ENCODE measurements around the gene PTPN6.

The PTPN6 gene

DNA sequence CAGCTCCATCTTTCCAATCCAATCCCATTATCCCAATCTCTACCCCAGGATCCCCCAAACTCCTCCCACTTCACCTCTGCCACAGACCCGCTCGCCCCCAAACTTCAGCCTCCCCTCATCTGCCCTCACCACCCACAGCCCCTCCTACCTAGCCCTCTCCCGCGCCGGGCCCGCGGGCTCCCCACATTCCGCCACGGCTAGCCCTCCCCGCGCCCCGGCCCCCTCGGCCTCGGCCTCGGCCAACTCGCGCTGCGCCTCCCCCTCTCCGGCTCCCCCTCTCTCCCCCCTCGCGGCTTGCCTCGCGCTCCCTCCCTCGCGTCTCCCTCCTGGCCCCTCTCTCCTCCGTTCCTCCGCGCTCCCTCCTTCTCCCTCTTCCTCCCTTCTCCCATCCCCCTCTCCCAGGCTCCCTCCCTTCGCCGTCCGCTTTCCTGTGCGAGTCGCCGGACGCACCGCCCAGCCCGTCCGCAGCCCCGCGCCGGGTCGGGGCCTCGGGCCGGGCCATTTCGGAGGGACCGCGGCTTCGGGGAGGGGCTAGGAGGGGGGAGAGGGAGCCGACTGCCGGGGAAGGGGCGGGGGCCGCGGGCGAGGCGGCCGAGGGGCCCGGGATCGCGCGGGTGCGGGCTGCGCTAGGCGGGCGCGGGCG, 23.7 kb upstream of the PTPN6 start, which contains the start of gene ATN1:
TSS of gene ATN1 (plus strand) at position 581 of the 643 bp plus-strand sequence. CDS start 6,043 bp downstream, outside the sequence.
- no peaks in the 10 kb centered on the region for H3K27me3 ChIP-seq
- TF ChIP-seq Cebpa-rat (IDR thresholded peaks at IDR 0.05): no peak
- H3K4me2 ChIP-seq: peak within 1 kb of the TSS; percentile 90 to 98 (median 95)
- H3K9ac ChIP-seq: peak within 1 kb of the TSS; percentile 88 to 93 (median 91)
- peak within 1 kb of the TSS; percentile 86 to 95 (median 89) for H3K27ac ChIP-seq
- H3K4me3 ChIP-seq: peak within 1 kb of the TSS; percentile 69 to 82 (median 78)
- peaks cover 72 to 88% (median 82%) of the 10 kb centered on the region in 10 experiments for H3K4me1 ChIP-seq
- H3K36me3 ChIP-seq: peaks cover 0 to 12% (median 0%) of the 10 kb centered on the region in 11 experiments; a peak in 3 of 22 replicates
- H4K20me1 ChIP-seq: peaks cover 5 to 34% (median 24%) of the 10 kb centered on the region in 11 experiments; a peak in 18 of 22 replicates
- no peaks in the 10 kb centered on the region for H3K9me3 ChIP-seq (replicated peaks in 1 of 11)

GRCh38 chr12:6928022-6928702, 23.0 kb upstream of the PTPN6 start:
- H3K36me3 ChIP-seq: peaks cover 0 to 15% (median 4%) of the 10 kb centered on the region in 11 experiments; a peak in 11 of 22 replicates
- H4K20me1 ChIP-seq: peaks cover 5 to 39% (median 26%) of the 10 kb centered on the region in 11 experiments; a peak in 18 of 22 replicates
- peak overlapping the region; percentile 85 to 98 (median 94) for H3K4me2 ChIP-seq
- peaks cover 70 to 87% (median 82%) of the 10 kb centered on the region in 10 experiments for H3K4me1 ChIP-seq
- no peak for TF ChIP-seq Cebpa-rat (IDR thresholded peaks at IDR 0.05)
- H3K27me3 ChIP-seq: no peaks in the 10 kb centered on the region
- H3K27ac ChIP-seq: peak overlapping the region; percentile 86 to 95 (median 89)
- H3K9me3 ChIP-seq (replicated peaks in 1 of 11): no peaks in the 10 kb centered on the region
- H3K4me3 ChIP-seq: peak overlapping the region; percentile 69 to 82 (median 78)
- peak overlapping the region; percentile 88 to 93 (median 91) for H3K9ac ChIP-seq

GRCh38 chr12:6928703-6929407, 22.3 kb upstream of the PTPN6 start:
- Histone ChIP-seq H3K27me3 (no peaks in the 10 kb centered on the region), H3K4me1 (peaks cover 69 to 87% (median 82%) of the 10 kb centered on the region in 10 experiments), H3K36me3 (peaks cover 6 to 22% (median 9%) of the 10 kb centered on the region in 11 experiments), H3K4me3 (peak overlapping the region; percentile 69 to 82 (median 78)), H4K20me1 (peaks cover 5 to 46% (median 31%) of the 10 kb centered on the region in 11 experiments; a peak in 18 of 22 replicates), H3K4me2 (peak overlapping the region; percentile 85 to 98 (median 94)), H3K27ac (peak overlapping the region; percentile 86 to 95 (median 89)), H3K9me3 (replicated peaks in 1 of 11) (no peaks in the 10 kb centered on the region), H3K9ac (peak overlapping the region; percentile 88 to 93 (median 91))
- TF ChIP-seq Cebpa-rat (IDR thresholded peaks at IDR 0.05): no peak

DNA sequence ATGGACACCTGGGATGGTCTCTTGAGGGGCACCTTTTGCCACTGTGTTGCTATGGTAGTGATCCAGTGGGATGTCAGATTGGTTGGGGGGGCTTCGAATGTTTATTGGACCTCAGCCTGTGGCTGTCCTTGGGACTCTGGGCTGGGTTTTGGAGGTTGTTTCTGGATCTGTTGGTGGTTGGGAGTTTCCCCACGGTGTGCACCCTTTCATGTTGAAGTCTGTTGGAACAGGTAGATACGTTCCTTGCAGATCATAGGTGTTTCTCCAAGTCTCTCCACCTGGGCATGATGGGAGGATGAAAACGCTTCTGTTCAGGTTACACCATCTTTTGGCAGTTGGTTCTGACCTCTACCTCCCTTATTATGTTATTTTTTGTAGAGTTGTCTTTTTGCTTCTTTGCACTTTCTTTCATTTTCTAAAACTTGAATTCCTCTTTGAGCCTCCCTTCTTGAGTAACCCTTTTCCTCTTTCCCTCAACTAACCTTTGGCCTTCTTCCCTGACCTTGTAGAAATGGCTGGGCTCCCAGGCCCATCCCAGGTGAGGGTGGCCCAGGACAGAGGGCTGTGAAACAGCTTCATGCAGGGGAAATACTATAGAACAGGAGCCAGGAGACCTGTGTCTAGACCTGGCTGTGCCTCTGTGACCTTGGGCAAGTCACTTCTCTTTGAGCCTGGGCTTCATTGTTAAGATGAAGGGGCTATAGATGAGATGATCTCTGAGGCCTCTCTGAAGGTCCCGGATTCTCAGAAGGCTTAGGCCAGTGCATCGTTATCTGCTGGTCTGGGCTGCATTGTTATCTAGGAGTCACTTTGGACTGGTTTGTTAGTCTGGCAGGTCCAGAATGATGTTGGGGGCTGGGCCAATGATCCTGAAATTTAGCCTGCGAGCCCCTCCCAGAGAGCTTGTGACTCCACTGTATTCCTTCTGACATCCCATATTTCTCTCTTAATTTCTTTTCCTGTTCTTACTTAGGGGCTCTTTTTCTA, 21.4 kb upstream of the PTPN6 start:
- peak overlapping the region in 6 of 11 experiments; percentile 1 to 95 (median 90); a peak in 6 of 22 replicates for H3K27ac ChIP-seq
- H4K20me1 ChIP-seq: peaks cover 5 to 53% (median 31%) of the 10 kb centered on the region in 11 experiments; a peak in 18 of 22 replicates
- no peaks in the 10 kb centered on the region for H3K27me3 ChIP-seq
- peak overlapping the region; percentile 88 to 93 (median 91) for H3K9ac ChIP-seq
- H3K4me2 ChIP-seq: peak overlapping the region; percentile 85 to 98 (median 94)
- peaks cover 70 to 87% (median 82%) of the 10 kb centered on the region in 10 experiments for H3K4me1 ChIP-seq
- H3K4me3 ChIP-seq: peak overlapping the region; percentile 69 to 82 (median 78)
- TF ChIP-seq Cebpa-rat (IDR thresholded peaks at IDR 0.05): no peak
- H3K36me3 ChIP-seq: peaks cover 15 to 31% (median 18%) of the 10 kb centered on the region in 11 experiments
- no peaks in the 10 kb centered on the region for H3K9me3 ChIP-seq (replicated peaks in 1 of 11)

DNA sequence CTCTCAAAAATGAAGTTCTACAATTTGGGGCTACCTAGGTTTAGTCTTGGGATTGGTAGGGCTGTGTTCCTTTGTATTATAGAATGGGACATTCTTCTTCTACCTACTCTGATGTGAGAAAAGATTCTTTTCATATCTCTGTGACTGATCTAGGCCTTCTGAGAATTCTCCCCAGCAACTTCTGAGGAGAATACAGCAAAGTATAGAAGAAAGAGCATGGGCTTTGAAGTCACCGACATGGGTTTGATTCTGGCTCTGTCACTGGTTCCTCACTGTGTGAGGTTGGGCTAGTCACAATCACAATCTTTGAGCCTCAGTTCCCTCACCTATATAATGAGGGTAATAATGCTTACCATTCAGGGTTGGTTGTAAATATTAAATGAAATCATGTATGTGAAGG, 18.4 kb upstream of the PTPN6 start:
- TF ChIP-seq Cebpa-rat (IDR thresholded peaks at IDR 0.05): no peak
- peak overlapping the region in 6 of 11 experiments; percentile 7 to 99 (median 32); a peak in 9 of 22 replicates for H3K4me2 ChIP-seq
- H3K27ac ChIP-seq: no peak overlapping the region
- peaks cover 5 to 72% (median 31%) of the 10 kb centered on the region in 11 experiments; a peak in 18 of 22 replicates for H4K20me1 ChIP-seq
- H3K36me3 ChIP-seq: peaks cover 28 to 53% (median 39%) of the 10 kb centered on the region in 11 experiments
- H3K4me3 ChIP-seq: no peak overlapping the region
- H3K27me3 ChIP-seq: no peaks in the 10 kb centered on the region
- peak overlapping the region in 5 of 11 experiments; percentile 4 to 29 (median 19); a peak in 5 of 22 replicates for H3K9ac ChIP-seq
- H3K9me3 ChIP-seq (replicated peaks in 1 of 11): no peaks in the 10 kb centered on the region
- peaks cover 71 to 88% (median 82%) of the 10 kb centered on the region in 10 experiments for H3K4me1 ChIP-seq

DNA sequence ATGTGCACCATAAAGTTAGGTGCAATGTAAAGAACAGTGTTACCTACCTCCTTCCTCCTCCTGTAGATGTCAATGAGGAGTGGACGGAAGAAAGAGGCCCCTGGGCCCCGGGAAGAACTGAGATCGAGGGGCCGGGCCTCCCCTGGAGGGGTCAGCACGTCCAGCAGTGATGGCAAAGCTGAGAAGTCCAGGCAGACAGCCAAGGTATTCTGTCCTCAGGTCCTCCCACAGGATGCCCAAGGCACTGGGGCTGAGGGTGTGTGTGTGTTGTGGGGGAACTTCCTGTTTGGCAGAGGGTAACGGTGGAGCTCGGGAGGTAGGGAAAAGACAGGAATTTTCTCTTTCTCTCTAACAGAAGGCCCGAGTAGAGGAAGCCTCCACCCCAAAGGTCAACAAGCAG, 17.0 kb upstream of the PTPN6 start:
- peaks cover 5 to 72% (median 29%) of the 10 kb centered on the region in 11 experiments; a peak in 18 of 22 replicates for H4K20me1 ChIP-seq
- peaks cover 76 to 93% (median 88%) of the 10 kb centered on the region in 10 experiments for H3K4me1 ChIP-seq
- H3K27me3 ChIP-seq: no peaks in the 10 kb centered on the region
- peaks cover 28 to 61% (median 48%) of the 10 kb centered on the region in 11 experiments for H3K36me3 ChIP-seq
- H3K9ac ChIP-seq: peak overlapping the region; percentile 13 to 98 (median 94); a peak in 18 of 22 replicates
- peak overlapping the region in 9 of 11 experiments; percentile 85 to 97 (median 96); a peak in 17 of 22 replicates for H3K27ac ChIP-seq
- no peak overlapping the region for H3K4me3 ChIP-seq
- H3K4me2 ChIP-seq: peak overlapping the region; percentile 5 to 100 (median 98); a peak in 21 of 22 replicates
- TF ChIP-seq Cebpa-rat (IDR thresholded peaks at IDR 0.05): no peak
- H3K9me3 ChIP-seq (replicated peaks in 1 of 11): no peaks in the 10 kb centered on the region

- H3K4me3 ChIP-seq: peak overlapping the region in 6 of 10 experiments; percentile 5 to 87 (median 73); a peak in 6 of 20 replicates
- H3K27ac ChIP-seq: peak overlapping the region in 10 of 11 experiments; percentile 32 to 97 (median 95); a peak in 19 of 22 replicates
- peaks cover 28 to 68% (median 62%) of the 10 kb centered on the region in 11 experiments for H3K36me3 ChIP-seq
- no peaks in the 10 kb centered on the region for H3K9me3 ChIP-seq (replicated peaks in 1 of 11)
- peaks cover 0 to 58% (median 18%) of the 10 kb centered on the region in 11 experiments; a peak in 12 of 22 replicates for H4K20me1 ChIP-seq
- peak in 1 of 11 experiments; percentile 9; a peak in 3 of 22 replicates for TF ChIP-seq Cebpa-rat (IDR thresholded peaks at IDR 0.05)
- peaks cover 63 to 80% (median 75%) of the 10 kb centered on the region in 10 experiments for H3K4me1 ChIP-seq
- H3K9ac ChIP-seq: peak overlapping the region; percentile 4 to 98 (median 94); a peak in 18 of 22 replicates
- no peaks in the 10 kb centered on the region for H3K27me3 ChIP-seq
- H3K4me2 ChIP-seq: peak overlapping the region; percentile 91 to 100 (median 98)
These were observed 15.6 kb upstream of the PTPN6 start for GRCh38 chr12:6935371-6936193.
